Transverse colon (tissue), 3 donors: Measurements from ENCODE around the gene SPIN2B.

Experiments
- POLR2A ChIP-seq: fragments of 450-650 bp; IDR thresholded peaks from one replicate; pipeline ENCODE4 v1.6.1; 2016; ENCODE audit warnings: antibody characterized with exemption, mild to moderate bottlenecking, moderate library complexity
- TF ChIP-seq, protein P1 (sequence below), 5 experiments: fragments of 200-600 bp in 3 of 5; fragments of 450-650 bp in 2 of 5; sonication (generic) in 3 of 5; IDR thresholded peaks; 1 replicate in 2 of 5; 2 replicates in 3 of 5; pipeline ENCODE4 v1.5.1; 2016 to 2017; ENCODE audit warnings: antibody characterized with exemption in 5 of 5, inconsistent platforms in 3 of 5, mild to moderate bottlenecking in 2 of 5, moderate library complexity in 1 of 5

DNA sequence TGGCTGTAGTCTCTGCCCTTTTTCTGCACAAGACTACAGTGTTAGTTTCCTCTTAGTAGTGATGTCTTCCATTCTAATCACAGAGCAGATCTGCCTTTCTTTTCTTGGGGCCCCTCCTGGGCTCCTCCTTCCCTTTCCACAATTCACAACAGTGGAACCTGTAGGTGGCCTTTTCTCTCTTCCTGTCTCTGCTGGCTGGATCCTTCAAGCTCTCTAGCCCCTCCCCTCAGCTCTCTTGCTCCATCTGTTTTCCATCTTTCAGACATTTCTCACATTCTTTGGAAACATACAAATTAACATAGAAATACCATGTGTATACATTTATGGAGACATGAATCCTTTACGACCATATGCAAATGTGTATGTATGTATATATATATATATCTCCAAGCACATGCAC is 16.2 kb upstream of the SPIN2B start:
- TF ChIP-seq POLR2A: no peak
- TF ChIP-seq, protein P1, sequence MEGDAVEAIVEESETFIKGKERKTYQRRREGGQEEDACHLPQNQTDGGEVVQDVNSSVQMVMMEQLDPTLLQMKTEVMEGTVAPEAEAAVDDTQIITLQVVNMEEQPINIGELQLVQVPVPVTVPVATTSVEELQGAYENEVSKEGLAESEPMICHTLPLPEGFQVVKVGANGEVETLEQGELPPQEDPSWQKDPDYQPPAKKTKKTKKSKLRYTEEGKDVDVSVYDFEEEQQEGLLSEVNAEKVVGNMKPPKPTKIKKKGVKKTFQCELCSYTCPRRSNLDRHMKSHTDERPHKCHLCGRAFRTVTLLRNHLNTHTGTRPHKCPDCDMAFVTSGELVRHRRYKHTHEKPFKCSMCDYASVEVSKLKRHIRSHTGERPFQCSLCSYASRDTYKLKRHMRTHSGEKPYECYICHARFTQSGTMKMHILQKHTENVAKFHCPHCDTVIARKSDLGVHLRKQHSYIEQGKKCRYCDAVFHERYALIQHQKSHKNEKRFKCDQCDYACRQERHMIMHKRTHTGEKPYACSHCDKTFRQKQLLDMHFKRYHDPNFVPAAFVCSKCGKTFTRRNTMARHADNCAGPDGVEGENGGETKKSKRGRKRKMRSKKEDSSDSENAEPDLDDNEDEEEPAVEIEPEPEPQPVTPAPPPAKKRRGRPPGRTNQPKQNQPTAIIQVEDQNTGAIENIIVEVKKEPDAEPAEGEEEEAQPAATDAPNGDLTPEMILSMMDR (IDR thresholded peaks at IDR 0.05): no peak
